Thyroid gland (tissue), 4 donors: Measurements from ENCODE around the gene PKIB. TPM values are rescaled to one million over a fixed set of nuclear protein-coding genes. Genes with fewer than 3 reads are reported as not detected.
"Not testable (repeated sequence)": the region's sequence is repeated elsewhere in the genome, so short reads cannot be mapped to it uniquely, and the experiment has no call there.

Source experiments
- DNase-seq, 2 donors: peaks; one replicate each; pipeline ENCODE4 v3.0.0-alpha.2; 2019
- H3K27ac ChIP-seq, 3 donors: fragments of 200-600 bp; sonication (generic); 1 replicate in 2 of 3; 2 replicates in 1 of 3; pipeline ENCODE4 v1.5.1; 2016 to 2019; ENCODE audit warnings: mild to moderate bottlenecking in 1 of 3, moderate library complexity in 1 of 3
- H3K27me3 ChIP-seq: fragments of 200-600 bp; sonication (generic); one replicate; pipeline ENCODE4 v1.5.1; 2019
- H3K36me3 ChIP-seq, 2 donors: fragments of 200-600 bp; sonication (generic); one replicate each; pipeline ENCODE4 v1.5.1; 2016 to 2019
- H3K4me1 ChIP-seq, 2 donors: fragments of 200-600 bp; sonication (generic); one replicate each; pipeline ENCODE4 v1.5.1; 2017 to 2019
- H3K4me3 ChIP-seq, 3 donors: fragments of 200-600 bp; sonication (generic); replicated peaks in 1 of 3; 1 replicate in 2 of 3; 2 replicates in 1 of 3; pipeline ENCODE4 v1.5.1; 2016; ENCODE audit warnings: mild to moderate bottlenecking in 1 of 3
- H3K9me3 ChIP-seq: fragments of 200-600 bp; sonication (generic); one replicate; pipeline ENCODE4 v1.5.1; 2017
- POLR2A ChIP-seq, 2 donors: fragments of 450-650 bp; IDR thresholded peaks; one replicate each; pipeline ENCODE4 v1.6.1; 2017; ENCODE audit warnings: antibody characterized with exemption in 2 of 2, mild to moderate bottlenecking in 2 of 2, moderate library complexity in 1 of 2
- WGBS, 2 donors: methylation state at CpG; one replicate each; pipeline ENCODE4 v1.1.5; 2017; 5-methylcytosine and 5-hydroxymethylcytosine counted together
- intact Hi-C: fragments of 100-400 bp; cut with DNase I; formaldehyde crosslinking; loops from one replicate; pipeline ENCODE4 v1.15.1; 2023
- total RNA-seq, 4 donors: library from RNA; depleted of rRNA; stranded (reverse); fragments of >200 nt; gene quantifications; one replicate each; pipeline ENCODE4 v1.2.3, GENCODE V29; 2016
- TF ChIP-seq, protein P1 (sequence below), 6 experiments: fragments of 200-600 bp in 3 of 6; fragments of 450-650 bp in 3 of 6; sonication (generic) in 3 of 6; IDR thresholded peaks; one replicate each; pipeline ENCODE4 v1.5.1; 2016 to 2019; ENCODE audit warnings: antibody characterized with exemption in 6 of 6, mild to moderate bottlenecking in 2 of 6, inconsistent platforms in 1 of 6, moderate library complexity in 1 of 6

The PKIB gene
- total RNA-seq, 4 donors from 2014 or later, result 0.83 to 3.0 (median 1.5) TPM

DNA sequence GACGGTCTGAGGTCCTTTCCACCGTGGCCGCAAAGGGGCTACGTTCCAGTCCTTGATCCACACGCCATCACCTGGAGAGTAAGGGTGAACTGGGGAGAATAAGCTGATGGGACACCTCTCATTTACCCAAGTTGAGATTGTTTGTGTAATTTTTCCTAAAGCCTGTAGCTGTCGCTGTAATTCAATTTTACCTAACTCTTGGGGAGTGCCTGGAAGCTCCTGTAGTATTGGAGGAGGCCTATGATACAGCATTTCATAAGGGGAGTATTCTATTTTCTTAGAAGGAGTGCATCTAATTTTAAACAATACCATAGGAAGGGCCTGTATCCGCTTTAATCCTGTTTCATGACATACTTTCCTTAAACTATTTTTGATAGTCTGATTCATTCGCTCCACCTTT, 134.0 kb downstream of the PKIB start:
- H3K36me3 ChIP-seq, DNase-seq, intact Hi-C loops, H3K4me3 ChIP-seq, H3K9me3 ChIP-seq, H3K27me3 ChIP-seq, H3K4me1 ChIP-seq: not testable (repeated sequence)
- TF ChIP-seq, protein P1, sequence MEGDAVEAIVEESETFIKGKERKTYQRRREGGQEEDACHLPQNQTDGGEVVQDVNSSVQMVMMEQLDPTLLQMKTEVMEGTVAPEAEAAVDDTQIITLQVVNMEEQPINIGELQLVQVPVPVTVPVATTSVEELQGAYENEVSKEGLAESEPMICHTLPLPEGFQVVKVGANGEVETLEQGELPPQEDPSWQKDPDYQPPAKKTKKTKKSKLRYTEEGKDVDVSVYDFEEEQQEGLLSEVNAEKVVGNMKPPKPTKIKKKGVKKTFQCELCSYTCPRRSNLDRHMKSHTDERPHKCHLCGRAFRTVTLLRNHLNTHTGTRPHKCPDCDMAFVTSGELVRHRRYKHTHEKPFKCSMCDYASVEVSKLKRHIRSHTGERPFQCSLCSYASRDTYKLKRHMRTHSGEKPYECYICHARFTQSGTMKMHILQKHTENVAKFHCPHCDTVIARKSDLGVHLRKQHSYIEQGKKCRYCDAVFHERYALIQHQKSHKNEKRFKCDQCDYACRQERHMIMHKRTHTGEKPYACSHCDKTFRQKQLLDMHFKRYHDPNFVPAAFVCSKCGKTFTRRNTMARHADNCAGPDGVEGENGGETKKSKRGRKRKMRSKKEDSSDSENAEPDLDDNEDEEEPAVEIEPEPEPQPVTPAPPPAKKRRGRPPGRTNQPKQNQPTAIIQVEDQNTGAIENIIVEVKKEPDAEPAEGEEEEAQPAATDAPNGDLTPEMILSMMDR (IDR thresholded peaks at IDR 0.05), result peak in 2 of 6 experiments; percentile 5 to 49
- 30 to 31% methylated on average over 8 of the region's 8 CpGs for WGBS, 2 donors
- H3K27ac ChIP-seq, result peak overlapping the region in 1 of 3 donors; percentile 33

DNA sequence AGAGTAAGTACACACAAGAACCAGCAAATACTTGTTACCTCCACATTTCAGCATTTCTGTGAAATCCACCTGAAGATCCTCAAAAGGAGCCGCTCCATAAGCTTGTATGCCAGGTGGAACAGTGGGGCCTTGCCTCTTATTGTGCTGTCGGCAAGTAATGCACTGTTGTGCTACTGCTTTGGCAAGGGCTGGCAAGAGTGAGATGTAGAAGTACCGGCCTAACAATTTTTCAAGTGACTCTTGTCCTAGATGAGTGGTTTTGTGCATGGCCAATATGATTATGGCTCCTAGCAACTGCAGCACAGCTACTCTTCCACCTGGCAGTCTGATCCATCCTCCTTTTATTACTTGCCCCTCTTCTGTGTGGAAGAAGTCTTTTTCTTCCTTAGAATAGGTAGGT, 134.7 kb downstream of the PKIB start:
- H3K9me3 ChIP-seq, intact Hi-C loops, H3K36me3 ChIP-seq, H3K4me1 ChIP-seq, H3K27me3 ChIP-seq, H3K4me3 ChIP-seq: not testable (repeated sequence)
- DNase-seq, result peak; percentile 79 to 84
- 34 to 63% methylated on average over 3 of the region's 3 CpGs for WGBS, 2 donors
- H3K27ac ChIP-seq, result peak overlapping the region in 1 of 3 donors; percentile 33

DNA sequence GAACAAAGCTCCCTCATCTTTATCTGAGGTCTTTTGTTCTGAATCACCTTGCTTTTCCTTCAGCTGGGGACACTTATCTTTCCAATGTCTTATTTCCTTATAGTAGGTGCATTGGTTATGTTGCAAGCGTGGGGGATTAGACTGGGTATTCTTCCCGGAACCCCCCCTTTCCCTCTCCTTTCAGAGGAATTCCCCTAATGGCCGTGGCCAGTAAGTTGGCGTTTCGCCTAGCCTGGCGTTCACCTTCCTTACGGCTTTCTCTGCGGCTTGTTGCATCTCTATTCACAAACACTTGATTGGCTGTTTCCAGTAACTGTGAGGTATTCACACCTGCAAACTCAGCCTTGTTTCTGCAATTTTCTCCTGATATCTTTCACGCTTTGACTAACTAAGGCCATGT, 136.5 kb downstream of the PKIB start:
- no peak for DNase-seq
- H3K36me3 ChIP-seq, result no peaks in the 10 kb centered on the region
- TF ChIP-seq POLR2A (IDR thresholded peaks at IDR 0.05), result no peak
- TF ChIP-seq, protein P1 (IDR thresholded peaks at IDR 0.05), result no peak
- H3K4me1 ChIP-seq, result no peaks in the 10 kb centered on the region
- no peak overlapping the region for H3K27ac ChIP-seq
- intact Hi-C loops, result no loop called here
- no peaks in the 10 kb centered on the region for H3K27me3 ChIP-seq
- WGBS, 2 donors, result 88 to 94% methylated on average over 9 of the region's 9 CpGs
- H3K4me3 ChIP-seq, result no peak overlapping the region
- no peaks in the 10 kb centered on the region for H3K9me3 ChIP-seq

DNA sequence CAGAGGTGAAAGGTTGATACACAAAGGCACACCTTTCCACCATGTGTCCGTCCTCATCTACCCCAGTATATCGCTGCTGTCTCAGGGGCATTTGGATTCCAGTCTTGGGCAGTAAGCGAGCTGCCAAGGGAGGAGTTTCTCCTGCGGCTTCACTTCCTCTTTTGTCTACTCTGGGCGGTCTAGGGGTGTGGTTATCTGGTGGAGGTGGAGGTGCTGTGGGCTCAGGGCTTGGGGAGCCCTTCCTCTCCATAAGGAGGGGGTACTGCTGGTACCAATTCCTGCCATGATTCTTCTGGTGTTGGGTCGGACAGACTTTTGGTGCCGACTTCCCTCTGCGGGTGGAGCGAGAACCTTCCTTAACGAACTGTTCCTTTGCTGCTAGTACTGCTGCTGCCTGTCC, 137.4 kb downstream of the PKIB start:
- TF ChIP-seq, protein P1 (IDR thresholded peaks at IDR 0.05), result no peak
- TF ChIP-seq POLR2A (IDR thresholded peaks at IDR 0.05), result no peak
- intact Hi-C loops, result no loop called here
- 90 to 91% methylated on average over 10 of the region's 10 CpGs for WGBS, 2 donors

DNA sequence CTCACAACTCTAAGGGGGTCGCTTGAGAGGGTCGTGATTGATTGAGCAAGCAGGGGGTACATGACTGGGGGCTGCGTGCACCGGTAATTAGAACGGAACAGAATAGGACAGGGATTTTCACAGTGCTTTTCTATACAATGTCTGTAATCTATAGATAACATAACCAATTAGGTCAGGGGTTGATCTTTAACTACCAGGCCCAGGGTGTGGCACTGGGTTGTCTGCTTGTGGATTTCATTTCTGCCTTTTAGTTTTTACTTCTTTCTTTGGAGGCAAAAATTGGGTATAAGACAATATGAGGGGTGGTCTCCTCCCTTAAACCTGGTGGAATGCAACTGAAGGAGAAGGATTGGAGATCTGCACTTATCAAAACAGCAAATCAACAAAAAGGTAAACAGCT, 138.7 kb downstream of the PKIB start:
- H3K27me3 ChIP-seq, H3K27ac ChIP-seq, H3K36me3 ChIP-seq, H3K9me3 ChIP-seq, DNase-seq, H3K4me3 ChIP-seq, H3K4me1 ChIP-seq, intact Hi-C loops: not testable (repeated sequence)
- 73 to 77% methylated on average over 5 of the region's 5 CpGs for WGBS, 2 donors

More for the DNA sequence above, 137.4 kb downstream of the PKIB start:
- no peaks in the 10 kb centered on the region for H3K9me3 ChIP-seq
- no peaks in the 10 kb centered on the region for H3K36me3 ChIP-seq
- H3K27ac ChIP-seq, result no peak overlapping the region
- no peaks in the 10 kb centered on the region for H3K27me3 ChIP-seq
- no peak overlapping the region for H3K4me3 ChIP-seq
- no peak for DNase-seq
- no peaks in the 10 kb centered on the region for H3K4me1 ChIP-seq

DNA sequence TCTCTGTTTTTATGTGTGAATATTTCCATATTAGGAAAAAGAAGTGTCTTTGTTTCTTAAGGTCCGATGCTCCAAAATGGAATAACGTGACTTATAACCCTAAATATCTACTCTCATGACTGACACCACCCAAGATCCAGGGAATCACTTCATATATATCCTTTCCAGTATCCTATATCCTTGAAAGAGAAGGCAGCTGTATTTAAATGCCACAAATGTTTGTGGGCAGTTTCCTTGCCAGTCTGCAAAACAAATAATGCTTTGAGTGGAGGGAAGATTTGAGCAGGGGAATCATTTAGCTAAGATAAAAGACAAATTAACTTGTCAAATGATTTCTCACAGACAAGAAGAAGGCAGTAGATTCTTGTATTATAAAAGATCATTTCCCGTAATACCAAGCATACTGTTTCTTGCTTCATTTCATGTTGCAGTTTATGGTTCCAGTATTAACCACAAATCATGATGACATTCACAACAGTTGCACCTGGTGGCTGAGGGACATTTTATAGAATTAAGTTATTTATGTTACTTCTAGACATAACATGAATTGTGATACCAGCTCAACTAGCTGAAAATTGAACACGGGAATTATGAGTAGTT, 139.3 kb downstream of the PKIB start:
- Histone ChIP-seq H3K27ac (no peak overlapping the region), H3K36me3 (no peaks in the 10 kb centered on the region), H3K27me3 (no peaks in the 10 kb centered on the region), H3K9me3 (no peaks in the 10 kb centered on the region), H3K4me3 (no peak overlapping the region), H3K4me1 (no peaks in the 10 kb centered on the region)
- intact Hi-C loops, result no loop called here
- WGBS, 2 donors, result 92% methylated on average over 4 of the region's 4 CpGs
- DNase-seq, result no peak
- TF ChIP-seq, protein P1 (IDR thresholded peaks at IDR 0.05), result no peak
- no peak for TF ChIP-seq POLR2A (IDR thresholded peaks at IDR 0.05)
